Lower leg skin (tissue), 3 donors: Measurements from ENCODE around the gene TMIGD3.

Experiments used
- CTCF ChIP-seq, 3 donors: fragments of 450-650 bp; IDR thresholded peaks; one replicate each; pipeline ENCODE4 v1.5.1; 2016; ENCODE audit warnings: antibody characterized with exemption in 3 of 3, mild to moderate bottlenecking in 3 of 3, moderate library complexity in 2 of 3
- POLR2A ChIP-seq, 2 donors: fragments of 450-650 bp; IDR thresholded peaks; one replicate each; pipeline ENCODE4 v1.6.1; 2016 to 2017; ENCODE audit warnings: antibody characterized with exemption in 2 of 2, mild to moderate bottlenecking in 1 of 2, moderate library complexity in 1 of 2

DNA sequence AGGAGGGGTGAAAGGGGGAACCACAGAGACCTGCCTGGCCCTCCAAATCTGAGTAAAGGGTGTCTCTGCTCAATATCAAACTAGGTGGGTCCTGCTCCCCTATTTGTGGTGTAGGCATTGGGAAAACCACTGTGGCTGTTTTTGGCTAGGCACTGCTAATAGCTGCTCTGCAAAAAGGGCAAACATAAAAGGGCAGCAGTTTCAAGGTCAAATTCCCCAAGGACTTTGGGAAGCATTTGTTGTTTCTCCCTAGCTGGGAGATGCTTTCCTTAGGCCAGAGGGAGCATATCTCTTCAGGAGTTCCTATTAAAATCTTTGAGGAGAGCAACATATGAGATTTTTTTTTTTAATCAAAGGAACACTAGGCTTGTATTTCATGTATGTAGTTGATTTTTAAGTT, 27.2 kb downstream of the TMIGD3 start:
- no peak for TF ChIP-seq CTCF (IDR thresholded peaks at IDR 0.05)
- no peak for TF ChIP-seq POLR2A (IDR thresholded peaks at IDR 0.05)
